GM21381 (cell line): Measurements from ENCODE around the gene ADAMTS16.
"Not testable (repeated sequence)": the region's sequence is repeated elsewhere in the genome, so short reads cannot be mapped to it uniquely, and the experiment has no call there.

ENCODE experiments used
- ATAC-seq: cut with Tn5 transposase; IDR thresholded peaks from one replicate; pipeline ENCODE4 v1.9.1; 2021; ENCODE audit warnings: mild to moderate bottlenecking, moderate library complexity; ENCODE audit not compliant: unreplicated experiment

Gene ADAMTS16

GRCh38 chr5:5139777-5140478 is at the start of gene ADAMTS16:
ADAMTS16 (plus strand) TSS chr5:5140330; CDS start chr5:5140468, 138 bp downstream.
- ATAC-seq, result no peak

GRCh38 chr5:5092149-5092548 is 48.0 kb upstream of the ADAMTS16 start:
- ATAC-seq, result no peak

- no peak for ATAC-seq
Measured at GRCh38 chr5:5100635-5101034, 39.5 kb upstream of the ADAMTS16 start.

- ATAC-seq, result no peak
Measured at GRCh38 chr5:5101676-5102075, 38.5 kb upstream of the ADAMTS16 start.

- no peak for ATAC-seq
Measured at GRCh38 chr5:5103245-5103644, 36.9 kb upstream of the ADAMTS16 start.

GRCh38 chr5:5104550-5104949 is 35.6 kb upstream of the ADAMTS16 start:
- ATAC-seq, result no peak

- no peak for ATAC-seq
Measured at GRCh38 chr5:5105531-5105930, 34.6 kb upstream of the ADAMTS16 start.

- ATAC-seq, result no peak
Measured at GRCh38 chr5:5116956-5117355, 23.2 kb upstream of the ADAMTS16 start.

GRCh38 chr5:5122776-5123175 is 17.4 kb upstream of the ADAMTS16 start:
- ATAC-seq, result no peak

- ATAC-seq, result no peak
Measured at GRCh38 chr5:5124231-5124630, 15.9 kb upstream of the ADAMTS16 start.

GRCh38 chr5:5126444-5126843 is 13.7 kb upstream of the ADAMTS16 start:
- no peak for ATAC-seq

- no peak for ATAC-seq
Measured at GRCh38 chr5:5128766-5129165, 11.4 kb upstream of the ADAMTS16 start.

GRCh38 chr5:5132234-5132633 is 7.9 kb upstream of the ADAMTS16 start:
- ATAC-seq, result no peak

GRCh38 chr5:5132693-5133295 is 7.3 kb upstream of the ADAMTS16 start:
- ATAC-seq, result no peak

- no peak for ATAC-seq
Measured at GRCh38 chr5:5134107-5134506, 6.0 kb upstream of the ADAMTS16 start.

- no peak for ATAC-seq
Measured at GRCh38 chr5:5135957-5136676, 4.0 kb upstream of the ADAMTS16 start.

GRCh38 chr5:5137851-5138250 is 2.3 kb upstream of the ADAMTS16 start:
- not testable (repeated sequence) for ATAC-seq

- ATAC-seq, result no peak
Measured at GRCh38 chr5:5139336-5139776, 774 bp upstream of the ADAMTS16 start.

- no peak for ATAC-seq
Measured at GRCh38 chr5:5140479-5141338, 579 bp downstream of the ADAMTS16 start.

GRCh38 chr5:5141339-5141599 is 1.1 kb downstream of the ADAMTS16 start:
- ATAC-seq, result no peak
